ENCODE results near the gene RAB7B.

RAB7B gene

GRCh38 chr1:205961991-205962820 lies 41.0 kb downstream of the RAB7B start:
- DNase-seq (ENCODE audit: low read depth, low spot score): no peak
- no peak overlapping the region for H3K4me3 ChIP-seq (ENCODE audit: low read length)

GRCh38 chr1:205961405-205961804 lies 41.8 kb downstream of the RAB7B start:
- no peak for DNase-seq (ENCODE audit: low read depth, low spot score)
- no peak overlapping the region for H3K4me3 ChIP-seq (ENCODE audit: low read length)

GRCh38 chr1:205959789-205960188 lies 43.4 kb downstream of the RAB7B start:
- H3K4me3 ChIP-seq (ENCODE audit: low read length): no peak overlapping the region
- DNase-seq (ENCODE audit: low read depth, low spot score): no peak

- DNase-seq (ENCODE audit: low read depth, low spot score): no peak
- no peak overlapping the region for H3K4me3 ChIP-seq (ENCODE audit: low read length)
Measured at GRCh38 chr1:205955499-205955898, 47.7 kb downstream of the RAB7B start.

- DNase-seq (ENCODE audit: low read depth, low spot score): no peak
- H3K4me3 ChIP-seq (ENCODE audit: low read length): no peak overlapping the region
Measured at GRCh38 chr1:205954819-205955404, 48.3 kb downstream of the RAB7B start.

- DNase-seq (ENCODE audit: low read depth, low spot score): no peak
- no peak overlapping the region for H3K4me3 ChIP-seq (ENCODE audit: low read length)
Measured at GRCh38 chr1:205951746-205952145, 51.4 kb downstream of the RAB7B start.

GRCh38 chr1:205950826-205951549 lies 52.2 kb downstream of the RAB7B start:
- DNase-seq (ENCODE audit: low read depth, low spot score): peak; percentile 11
- no peak overlapping the region for H3K4me3 ChIP-seq (ENCODE audit: low read length)

- no peak for DNase-seq (ENCODE audit: low read depth, low spot score)
- H3K4me3 ChIP-seq (ENCODE audit: low read length): no peak overlapping the region
Measured at GRCh38 chr1:205950280-205950679, 52.9 kb downstream of the RAB7B start.

- no peak overlapping the region for H3K4me3 ChIP-seq (ENCODE audit: low read length)
- no peak for DNase-seq (ENCODE audit: low read depth, low spot score)
Measured at GRCh38 chr1:205949753-205950152, 53.4 kb downstream of the RAB7B start.

- no peak overlapping the region for H3K4me3 ChIP-seq (ENCODE audit: low read length)
- no peak for DNase-seq (ENCODE audit: low read depth, low spot score)
Measured at GRCh38 chr1:205948886-205949285, 54.3 kb downstream of the RAB7B start.

- no peak overlapping the region for H3K4me3 ChIP-seq (ENCODE audit: low read length)
- no peak for DNase-seq (ENCODE audit: low read depth, low spot score)
Measured at GRCh38 chr1:205948039-205948438, 55.2 kb downstream of the RAB7B start.

GRCh38 chr1:205947024-205947423 lies 56.2 kb downstream of the RAB7B start:
- no peak for DNase-seq (ENCODE audit: low read depth, low spot score)

GRCh38 chr1:205945069-205945468 lies 58.1 kb downstream of the RAB7B start:
- no peak overlapping the region for H3K4me3 ChIP-seq (ENCODE audit: low read length)
- no peak for DNase-seq (ENCODE audit: low read depth, low spot score)

More at GRCh38 chr1:205947024-205947423, 56.2 kb downstream of the RAB7B start:
- no peak overlapping the region for H3K4me3 ChIP-seq (ENCODE audit: low read length)

GRCh38 chr1:205944525-205944924 lies 58.7 kb downstream of the RAB7B start:
- no peak for DNase-seq (ENCODE audit: low read depth, low spot score)
- H3K4me3 ChIP-seq (ENCODE audit: low read length): no peak overlapping the region

GRCh38 chr1:205943245-205943644 lies 60.0 kb downstream of the RAB7B start, which contains the start of gene SLC26A9:
TSS of gene SLC26A9 (minus strand) at chr1:205943456. CDS start at chr1:205935820, 7,636 bp downstream.
- H3K4me3 ChIP-seq (ENCODE audit: low read length): no peak within 1 kb of the TSS
- DNase-seq (ENCODE audit: low read depth, low spot score): no peak

GRCh38 chr1:205942631-205943159 lies 60.5 kb downstream of the RAB7B start:
- DNase-seq (ENCODE audit: low read depth, low spot score): peak; percentile 22
- H3K4me3 ChIP-seq (ENCODE audit: low read length): no peak overlapping the region

- no peak overlapping the region for H3K4me3 ChIP-seq (ENCODE audit: low read length)
- DNase-seq (ENCODE audit: low read depth, low spot score): no peak
Measured at GRCh38 chr1:205940710-205941109, 62.5 kb downstream of the RAB7B start.

- peak; percentile 73 for DNase-seq (ENCODE audit: low read depth, low spot score)
- no peak overlapping the region for H3K4me3 ChIP-seq (ENCODE audit: low read length)
Measured at GRCh38 chr1:205939690-205940330, 63.4 kb downstream of the RAB7B start.

- DNase-seq (ENCODE audit: low read depth, low spot score): no peak
- H3K4me3 ChIP-seq (ENCODE audit: low read length): no peak overlapping the region
Measured at GRCh38 chr1:205938682-205939081, 64.5 kb downstream of the RAB7B start.

All from Jurkat, Clone E6-1 (cell line).